Measurements from ENCODE around the gene GRAMD1B.

GRAMD1B gene

DNA sequence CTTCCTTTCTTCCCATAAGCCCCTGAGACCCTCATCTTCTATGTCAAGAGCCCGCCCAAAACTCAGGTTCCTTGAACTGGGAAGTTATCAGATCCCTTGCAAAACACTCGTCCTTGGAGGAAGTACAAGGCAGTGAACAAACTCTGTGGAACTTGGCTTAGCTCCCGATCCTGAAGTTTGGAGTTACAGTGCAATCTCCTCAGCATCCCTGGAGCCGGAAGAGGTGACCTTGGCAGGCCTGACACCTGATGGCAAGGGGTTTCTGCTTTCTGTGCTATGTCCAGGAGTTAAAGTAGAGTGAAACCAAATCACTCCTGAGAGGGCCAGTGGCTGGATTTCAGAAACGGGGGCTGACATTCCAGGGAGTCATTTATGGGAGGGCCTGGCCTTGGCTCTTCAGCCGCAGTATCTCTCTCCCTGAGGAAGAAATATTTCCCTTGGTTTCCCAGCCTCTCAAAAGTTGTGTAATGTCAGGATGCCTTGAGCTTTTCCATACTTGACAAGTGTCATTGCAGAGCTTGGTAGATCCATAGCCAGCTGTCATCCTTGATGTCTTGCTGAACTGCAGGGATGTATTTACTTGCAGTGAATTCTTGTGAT is 1.9 kb upstream of the GRAMD1B start:
- Histone ChIP-seq H3K4me3 (ENCODE audit: low read length in 2 of 2) (no peak overlapping the region), H3K9me3 (ENCODE audit: control insufficient read depth in 2 of 2, low read length in 2 of 2) (no peaks in the 10 kb centered on the region), H3K9ac (ENCODE audit: low read depth in 1 of 2, low read length in 2 of 2) (no peak overlapping the region), H3K4me1 (ENCODE audit: control insufficient read depth in 2 of 2, insufficient read depth in 2 of 2, low read length in 2 of 2) (peaks cover 4 to 5% of the 10 kb centered on the region in 2 donors), H3K27me3 (ENCODE audit: control insufficient read depth in 2 of 2, insufficient read depth in 2 of 2, low read length in 2 of 2) (peaks cover 6 to 13% of the 10 kb centered on the region in 2 donors), H3K36me3 (ENCODE audit: control insufficient read depth in 2 of 2, insufficient read depth in 2 of 2, low read length in 2 of 2) (no peaks in the 10 kb centered on the region), H3K27ac (ENCODE audit: low read depth in 2 of 2, low read length in 2 of 2) (no peak overlapping the region)

DNA sequence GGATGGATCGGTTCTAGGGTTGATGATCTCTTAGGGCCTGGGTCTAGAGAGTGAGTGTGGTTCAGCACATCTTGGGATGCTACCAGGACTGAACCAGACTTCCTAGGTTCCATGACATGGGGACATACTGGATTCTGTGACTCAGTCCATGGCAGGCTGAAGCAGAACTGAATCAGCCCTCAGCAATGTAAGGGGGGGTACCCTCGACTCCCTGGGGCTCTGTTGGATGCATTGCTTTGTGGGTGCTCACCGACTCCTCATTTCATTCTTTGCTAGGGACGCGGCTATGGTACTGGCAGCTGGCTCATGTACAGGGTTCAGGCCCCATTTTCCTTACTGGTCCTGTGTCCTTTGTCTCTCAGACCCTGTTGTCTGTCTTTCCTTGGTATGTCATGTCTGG is 733 bp upstream of the GRAMD1B start:
- H3K27ac ChIP-seq (ENCODE audit: low read depth in 2 of 2, low read length in 2 of 2) = no peak overlapping the region
- H3K4me3 ChIP-seq (ENCODE audit: low read length in 2 of 2) = no peak overlapping the region
- peaks cover 4 to 5% of the 10 kb centered on the region in 2 donors for H3K4me1 ChIP-seq (ENCODE audit: control insufficient read depth in 2 of 2, insufficient read depth in 2 of 2, low read length in 2 of 2)
- no peak overlapping the region for H3K9ac ChIP-seq (ENCODE audit: low read depth in 1 of 2, low read length in 2 of 2)
- H3K36me3 ChIP-seq (ENCODE audit: control insufficient read depth in 2 of 2, insufficient read depth in 2 of 2, low read length in 2 of 2) = no peaks in the 10 kb centered on the region
- H3K9me3 ChIP-seq (ENCODE audit: control insufficient read depth in 2 of 2, low read length in 2 of 2) = no peaks in the 10 kb centered on the region
- peaks cover 6 to 13% of the 10 kb centered on the region in 2 donors for H3K27me3 ChIP-seq (ENCODE audit: control insufficient read depth in 2 of 2, insufficient read depth in 2 of 2, low read length in 2 of 2)

DNA sequence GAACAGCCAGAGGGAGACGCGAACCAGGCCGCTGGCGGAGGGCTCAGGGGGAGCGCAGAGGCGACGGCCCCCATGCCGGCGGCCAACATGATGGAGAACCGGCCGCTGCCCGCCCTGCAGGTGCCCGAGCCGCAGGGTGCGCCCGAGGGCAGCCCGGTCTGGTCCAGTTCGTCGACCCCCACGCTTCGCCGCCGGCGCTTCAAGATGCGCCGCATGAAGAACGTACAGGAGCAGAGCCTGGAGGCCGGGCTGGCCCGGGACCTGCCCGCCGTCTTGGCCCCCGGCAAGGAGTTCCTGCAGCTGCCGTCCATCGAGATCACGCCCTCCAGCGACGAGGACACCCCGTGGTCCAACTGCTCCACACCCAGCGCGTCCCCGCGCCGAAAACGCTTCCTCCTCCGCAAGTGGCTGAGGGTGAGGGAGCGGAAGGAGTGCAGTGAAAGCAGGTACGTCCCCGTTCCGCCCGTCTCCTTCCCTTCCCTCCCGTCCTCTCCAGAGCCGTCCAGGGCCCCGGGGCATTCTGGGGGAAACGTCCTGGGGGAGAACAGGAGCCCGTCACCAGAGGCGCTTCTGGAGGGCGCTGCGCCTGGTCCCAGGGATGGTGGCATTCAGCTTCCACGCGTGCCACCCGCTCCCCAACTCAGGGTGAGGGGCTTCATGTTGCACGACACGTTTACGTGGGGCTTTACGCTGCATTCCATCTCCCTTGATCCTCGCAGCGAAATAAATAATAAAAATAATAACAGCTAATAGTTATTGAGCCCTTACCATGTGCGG is 840 bp downstream of the GRAMD1B start:
- peak overlapping the region; percentile 42 to 67 for H3K27ac ChIP-seq (ENCODE audit: low read depth in 2 of 2, low read length in 2 of 2)
- H3K4me3 ChIP-seq (ENCODE audit: low read length in 2 of 2) = peak overlapping the region; percentile 60 to 72
- H3K27me3 ChIP-seq (ENCODE audit: control insufficient read depth in 2 of 2, insufficient read depth in 2 of 2, low read length in 2 of 2) = peaks cover 6 to 13% of the 10 kb centered on the region in 2 donors
- peak overlapping the region; percentile 41 to 54 for H3K9ac ChIP-seq (ENCODE audit: low read depth in 1 of 2, low read length in 2 of 2)
- H3K9me3 ChIP-seq (ENCODE audit: control insufficient read depth in 2 of 2, low read length in 2 of 2) = no peaks in the 10 kb centered on the region
- H3K36me3 ChIP-seq (ENCODE audit: control insufficient read depth in 2 of 2, insufficient read depth in 2 of 2, low read length in 2 of 2) = no peaks in the 10 kb centered on the region
- peaks cover 4 to 5% of the 10 kb centered on the region in 2 donors for H3K4me1 ChIP-seq (ENCODE audit: control insufficient read depth in 2 of 2, insufficient read depth in 2 of 2, low read length in 2 of 2)

DNA sequence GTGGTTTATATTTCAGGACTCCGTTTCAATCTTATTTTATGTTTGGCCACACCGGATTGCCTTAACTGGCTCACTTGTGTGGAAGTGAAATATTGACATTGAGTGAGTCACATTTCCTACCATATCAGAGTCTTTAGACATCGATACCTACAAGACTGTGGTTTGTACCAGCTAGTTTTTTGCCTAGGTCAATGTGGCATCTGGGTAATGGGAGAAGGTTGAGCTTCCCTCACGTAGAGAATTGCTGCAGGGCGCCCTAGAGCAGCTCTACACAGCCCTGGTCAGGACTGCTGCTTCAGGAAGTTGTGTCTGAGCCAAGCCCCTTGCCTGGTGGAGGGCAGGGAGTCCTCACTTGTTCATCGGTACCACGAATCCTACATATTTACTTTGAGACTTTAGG is 1.6 kb downstream of the GRAMD1B start:
- Histone ChIP-seq H3K9ac (ENCODE audit: low read depth in 1 of 2, low read length in 2 of 2) (no peak overlapping the region), H3K27ac (ENCODE audit: low read depth in 2 of 2, low read length in 2 of 2) (no peak overlapping the region), H3K36me3 (ENCODE audit: control insufficient read depth in 2 of 2, insufficient read depth in 2 of 2, low read length in 2 of 2) (no peaks in the 10 kb centered on the region)

DNA sequence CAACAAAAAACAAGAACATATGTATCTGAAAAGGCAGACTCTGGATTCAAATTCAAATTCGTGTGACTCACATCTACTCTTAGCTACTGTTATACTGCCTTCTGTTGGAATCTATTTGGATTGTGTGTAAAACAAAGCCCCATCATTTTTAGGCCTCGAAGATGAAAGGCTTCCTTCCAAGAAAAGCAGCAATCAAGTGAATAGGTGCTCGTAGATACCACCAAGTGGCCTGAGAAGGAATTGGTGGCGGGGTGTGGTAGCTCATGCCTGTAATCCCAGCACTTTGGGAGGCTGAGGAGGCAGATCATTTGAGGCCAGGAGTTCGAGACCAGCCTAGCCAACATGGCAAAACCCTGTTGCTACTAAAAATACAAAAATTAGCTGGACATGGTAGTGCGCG is 4.2 kb downstream of the GRAMD1B start:
- Histone ChIP-seq H3K4me1 (ENCODE audit: control insufficient read depth in 2 of 2, insufficient read depth in 2 of 2, low read length in 2 of 2) (peaks cover 4 to 5% of the 10 kb centered on the region in 2 donors), H3K9ac (ENCODE audit: low read depth in 1 of 2, low read length in 2 of 2) (no peak overlapping the region), H3K36me3 (ENCODE audit: control insufficient read depth in 2 of 2, insufficient read depth in 2 of 2, low read length in 2 of 2) (no peaks in the 10 kb centered on the region), H3K27ac (ENCODE audit: low read depth in 2 of 2, low read length in 2 of 2) (no peak overlapping the region), H3K27me3 (ENCODE audit: control insufficient read depth in 2 of 2, insufficient read depth in 2 of 2, low read length in 2 of 2) (peaks cover 2 to 13% of the 10 kb centered on the region in 2 donors), H3K4me3 (ENCODE audit: low read length in 2 of 2) (no peak overlapping the region), H3K9me3 (ENCODE audit: control insufficient read depth in 2 of 2, low read length in 2 of 2) (no peaks in the 10 kb centered on the region)

More for the DNA sequence above, 1.6 kb downstream of the GRAMD1B start:
- Histone ChIP-seq H3K4me3 (ENCODE audit: low read length in 2 of 2) (peak overlapping the region; percentile 60 to 72), H3K9me3 (ENCODE audit: control insufficient read depth in 2 of 2, low read length in 2 of 2) (no peaks in the 10 kb centered on the region), H3K4me1 (ENCODE audit: control insufficient read depth in 2 of 2, insufficient read depth in 2 of 2, low read length in 2 of 2) (peaks cover 4 to 5% of the 10 kb centered on the region in 2 donors), H3K27me3 (ENCODE audit: control insufficient read depth in 2 of 2, insufficient read depth in 2 of 2, low read length in 2 of 2) (peaks cover 2 to 13% of the 10 kb centered on the region in 2 donors)

DNA sequence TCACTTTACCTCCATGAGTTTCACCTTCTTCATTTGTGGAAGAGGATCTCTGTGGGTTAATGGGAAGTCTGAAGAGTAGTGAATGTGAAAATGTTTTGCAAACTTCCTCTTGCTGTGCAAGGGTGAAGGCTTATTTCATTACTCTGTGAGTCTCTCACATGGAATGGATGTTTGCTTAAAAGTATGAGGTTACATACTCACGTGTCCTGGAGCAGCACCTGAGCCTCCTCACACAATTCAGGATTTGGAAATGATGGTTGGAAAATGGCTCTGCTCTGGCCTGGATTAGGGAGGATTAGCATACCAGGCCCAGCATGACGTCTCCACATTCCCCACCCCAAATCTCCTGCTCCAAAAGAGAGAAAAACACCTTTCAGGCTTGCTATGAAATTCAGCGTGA is 4.8 kb downstream of the GRAMD1B start:
- Histone ChIP-seq H3K4me3 (ENCODE audit: low read length in 2 of 2) (no peak overlapping the region), H3K9ac (ENCODE audit: low read depth in 1 of 2, low read length in 2 of 2) (no peak overlapping the region), H3K9me3 (ENCODE audit: control insufficient read depth in 2 of 2, low read length in 2 of 2) (no peaks in the 10 kb centered on the region), H3K36me3 (ENCODE audit: control insufficient read depth in 2 of 2, insufficient read depth in 2 of 2, low read length in 2 of 2) (no peaks in the 10 kb centered on the region), H3K27me3 (ENCODE audit: control insufficient read depth in 2 of 2, insufficient read depth in 2 of 2, low read length in 2 of 2) (peaks cover 2 to 13% of the 10 kb centered on the region in 2 donors), H3K27ac (ENCODE audit: low read depth in 2 of 2, low read length in 2 of 2) (no peak overlapping the region), H3K4me1 (ENCODE audit: control insufficient read depth in 2 of 2, insufficient read depth in 2 of 2, low read length in 2 of 2) (peaks cover 4 to 5% of the 10 kb centered on the region in 2 donors)

DNA sequence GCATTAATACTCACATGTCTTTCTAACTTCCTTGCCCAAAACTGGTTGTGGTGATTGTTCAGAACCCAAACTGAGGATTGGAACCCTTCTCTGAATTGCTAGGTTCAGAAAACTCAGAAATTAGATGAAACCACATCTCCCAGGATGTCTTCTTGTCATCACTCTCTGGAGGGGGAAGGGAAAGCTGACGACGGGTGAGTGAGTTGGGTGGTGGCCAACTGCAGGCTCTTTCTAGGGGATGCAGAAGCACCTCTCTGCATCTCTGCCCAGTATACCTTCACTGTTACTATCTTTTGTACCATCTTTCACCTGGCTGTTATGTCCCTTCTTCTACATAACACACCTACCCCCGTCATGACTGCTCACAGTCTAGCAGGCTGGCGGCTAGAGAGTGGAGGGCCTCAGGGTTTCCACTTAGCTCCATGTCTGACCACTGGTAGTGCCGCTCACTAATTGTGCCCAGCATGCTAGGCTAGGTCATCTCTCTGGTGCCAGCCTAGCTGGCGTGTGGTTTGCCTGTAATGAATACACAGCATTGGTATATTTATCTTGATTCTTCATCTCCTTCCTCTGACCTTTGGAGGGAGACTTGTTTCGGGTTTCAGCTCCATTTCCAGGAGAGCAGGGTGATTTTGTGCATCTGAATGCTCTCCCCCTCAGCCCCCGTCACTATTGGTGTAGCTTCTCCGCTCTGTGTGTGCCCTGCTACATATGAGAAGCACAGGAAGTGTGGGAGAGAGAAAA is 7.3 kb downstream of the GRAMD1B start:
- no peaks in the 10 kb centered on the region for H3K27me3 ChIP-seq (ENCODE audit: control insufficient read depth in 2 of 2, insufficient read depth in 2 of 2, low read length in 2 of 2)
- no peaks in the 10 kb centered on the region for H3K36me3 ChIP-seq (ENCODE audit: control insufficient read depth in 2 of 2, insufficient read depth in 2 of 2, low read length in 2 of 2)
- no peaks in the 10 kb centered on the region for H3K9me3 ChIP-seq (ENCODE audit: control insufficient read depth in 2 of 2, low read length in 2 of 2)
- no peaks in the 10 kb centered on the region for H3K4me1 ChIP-seq (ENCODE audit: control insufficient read depth in 2 of 2, insufficient read depth in 2 of 2, low read length in 2 of 2)
- H3K27ac ChIP-seq (ENCODE audit: low read depth in 2 of 2, low read length in 2 of 2) = no peak overlapping the region
- no peak overlapping the region for H3K4me3 ChIP-seq (ENCODE audit: low read length in 2 of 2)
- H3K9ac ChIP-seq (ENCODE audit: low read depth in 1 of 2, low read length in 2 of 2) = no peak overlapping the region

DNA sequence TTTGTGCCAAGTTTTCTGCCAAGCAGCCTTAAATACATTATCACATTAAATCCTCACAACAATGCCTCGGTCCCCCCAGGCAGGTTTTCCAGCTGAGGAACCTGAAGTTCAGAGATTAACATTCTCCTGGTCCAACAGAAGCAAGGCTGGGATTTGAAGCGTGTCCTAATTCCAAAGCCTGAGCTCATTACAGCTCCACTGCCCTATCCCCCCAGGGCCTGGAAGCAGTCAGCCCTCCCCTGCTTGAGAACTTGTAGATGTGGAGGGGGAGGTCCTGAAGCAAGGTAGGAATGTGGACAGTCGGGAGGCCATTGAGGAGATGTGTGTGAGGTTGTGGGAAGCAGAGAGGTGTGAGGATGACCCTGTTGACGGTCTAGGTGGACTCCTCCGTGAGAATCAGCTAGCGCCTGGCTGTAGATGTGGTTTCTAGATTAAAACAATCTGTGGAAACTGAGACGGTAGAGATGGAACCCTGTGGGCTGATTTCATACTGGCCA is 8.1 kb downstream of the GRAMD1B start:
- no peak overlapping the region for H3K9ac ChIP-seq (ENCODE audit: low read depth in 1 of 2, low read length in 2 of 2)
- no peaks in the 10 kb centered on the region for H3K4me1 ChIP-seq (ENCODE audit: control insufficient read depth in 2 of 2, insufficient read depth in 2 of 2, low read length in 2 of 2)
- H3K36me3 ChIP-seq (ENCODE audit: control insufficient read depth in 2 of 2, insufficient read depth in 2 of 2, low read length in 2 of 2) = no peaks in the 10 kb centered on the region
- no peaks in the 10 kb centered on the region for H3K9me3 ChIP-seq (ENCODE audit: control insufficient read depth in 2 of 2, low read length in 2 of 2)
- no peak overlapping the region for H3K27ac ChIP-seq (ENCODE audit: low read depth in 2 of 2, low read length in 2 of 2)
- no peaks in the 10 kb centered on the region for H3K27me3 ChIP-seq (ENCODE audit: control insufficient read depth in 2 of 2, insufficient read depth in 2 of 2, low read length in 2 of 2)
- H3K4me3 ChIP-seq (ENCODE audit: low read length in 2 of 2) = no peak overlapping the region

DNA sequence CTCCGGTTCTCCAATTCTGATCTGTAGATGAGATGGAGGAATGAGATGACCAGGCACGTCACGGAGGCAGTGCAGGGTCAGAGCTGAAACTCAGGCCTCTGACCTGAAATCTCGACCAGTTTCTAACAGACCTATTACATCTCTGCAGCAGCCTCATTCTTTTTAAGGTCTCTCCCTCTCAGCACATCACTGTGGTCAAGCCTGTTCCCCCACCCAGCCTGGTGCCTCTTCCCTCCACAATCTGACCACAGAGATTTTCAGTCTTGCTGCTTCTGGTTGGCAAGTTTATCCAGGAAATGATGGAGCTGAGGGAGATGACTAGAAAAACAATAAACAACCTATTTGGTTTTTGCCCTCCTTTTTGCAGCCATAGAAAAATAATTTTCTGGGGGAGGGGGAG is 9.5 kb downstream of the GRAMD1B start:
- H3K27ac ChIP-seq (ENCODE audit: low read depth in 2 of 2, low read length in 2 of 2) = no peak overlapping the region
- H3K9me3 ChIP-seq (ENCODE audit: control insufficient read depth in 2 of 2, low read length in 2 of 2) = no peaks in the 10 kb centered on the region
- no peaks in the 10 kb centered on the region for H3K36me3 ChIP-seq (ENCODE audit: control insufficient read depth in 2 of 2, insufficient read depth in 2 of 2, low read length in 2 of 2)
- H3K4me3 ChIP-seq (ENCODE audit: low read length in 2 of 2) = no peak overlapping the region
- H3K27me3 ChIP-seq (ENCODE audit: control insufficient read depth in 2 of 2, insufficient read depth in 2 of 2, low read length in 2 of 2) = no peaks in the 10 kb centered on the region
- no peaks in the 10 kb centered on the region for H3K4me1 ChIP-seq (ENCODE audit: control insufficient read depth in 2 of 2, insufficient read depth in 2 of 2, low read length in 2 of 2)
- H3K9ac ChIP-seq (ENCODE audit: low read depth in 1 of 2, low read length in 2 of 2) = no peak overlapping the region

DNA sequence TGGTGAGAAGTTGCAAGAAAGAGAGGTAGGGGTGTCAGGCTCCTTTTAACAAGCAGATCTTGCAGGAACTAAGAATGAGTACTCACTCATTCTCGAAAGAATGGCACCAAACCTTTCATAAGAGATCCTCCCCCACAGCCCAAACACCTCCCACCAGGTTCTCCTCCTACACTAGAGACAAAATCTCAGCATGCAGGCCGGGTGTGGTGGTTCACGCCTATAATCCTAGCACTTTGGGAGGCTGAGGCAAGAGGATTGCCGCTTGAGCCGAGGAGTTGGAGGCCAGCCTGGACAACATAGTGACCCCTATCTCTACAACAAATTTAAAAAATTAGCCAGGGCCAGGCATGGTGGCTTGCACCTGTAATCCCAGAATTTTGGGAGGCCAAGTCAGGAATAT is 11.1 kb downstream of the GRAMD1B start:
- H3K9ac ChIP-seq (ENCODE audit: low read depth in 1 of 2, low read length in 2 of 2) = no peak overlapping the region
- H3K27me3 ChIP-seq (ENCODE audit: control insufficient read depth in 2 of 2, insufficient read depth in 2 of 2, low read length in 2 of 2) = no peaks in the 10 kb centered on the region
- H3K9me3 ChIP-seq (ENCODE audit: control insufficient read depth in 2 of 2, low read length in 2 of 2) = no peaks in the 10 kb centered on the region
- no peak overlapping the region for H3K4me3 ChIP-seq (ENCODE audit: low read length in 2 of 2)
- no peak overlapping the region for H3K27ac ChIP-seq (ENCODE audit: low read depth in 2 of 2, low read length in 2 of 2)
- no peaks in the 10 kb centered on the region for H3K4me1 ChIP-seq (ENCODE audit: control insufficient read depth in 2 of 2, insufficient read depth in 2 of 2, low read length in 2 of 2)
- H3K36me3 ChIP-seq (ENCODE audit: control insufficient read depth in 2 of 2, insufficient read depth in 2 of 2, low read length in 2 of 2) = no peaks in the 10 kb centered on the region
